Lung (tissue), 12 donors: ENCODE results near the gene CCDC102A. TPM values are rescaled to one million over a fixed set of nuclear protein-coding genes. Genes with fewer than 3 reads are reported as not detected.

Experiments used
- ATAC-seq: fragments of 200-7000 bp; cut with Tn5 transposase; one replicate; pipeline ENCODE4 v1.9.1; 2020; ENCODE audit warnings: moderate number of reproducible peaks; ENCODE audit not compliant: insufficient read depth, low FRiP score
- DNase-seq, 3 donors: peaks; one replicate each; pipeline ENCODE4 v3.0.0-alpha.2; 2013 to 2017
- H3K27ac ChIP-seq, 2 donors: one replicate each; pipeline ENCODE4 v1.5.1; 2013; ENCODE audit warnings: mild to moderate bottlenecking in 2 of 2, moderate library complexity in 2 of 2, control low read depth in 1 of 2, inconsistent platforms in 1 of 2, low read depth in 1 of 2, low read length in 1 of 2
- H3K27me3 ChIP-seq, 3 donors: one replicate each; pipeline ENCODE4 v1.5.1; 2013; ENCODE audit warnings: low read length in 2 of 3; ENCODE audit not compliant: control insufficient read depth in 3 of 3, insufficient read depth in 3 of 3
- H3K36me3 ChIP-seq, 4 donors: one replicate each; pipeline ENCODE4 v1.5.1; 2013; ENCODE audit warnings: low read length in 4 of 4, mild to moderate bottlenecking in 1 of 4, moderate library complexity in 1 of 4; ENCODE audit not compliant: control insufficient read depth in 4 of 4, insufficient read depth in 4 of 4
- H3K4me1 ChIP-seq, 5 donors: one replicate each; pipeline ENCODE4 v1.5.1; 2013; ENCODE audit warnings: low read length in 5 of 5, mild to moderate bottlenecking in 2 of 5, moderate library complexity in 1 of 5; ENCODE audit not compliant: control insufficient read depth in 5 of 5, insufficient read depth in 5 of 5
- H3K4me3 ChIP-seq: one replicate; pipeline ENCODE4 v1.5.1; 2013; ENCODE audit warnings: mild to moderate bottlenecking, control low read depth, moderate library complexity
- H3K9ac ChIP-seq, 2 donors: one replicate each; pipeline ENCODE4 v1.5.1; 2013; ENCODE audit warnings: low read length in 2 of 2, control low read depth in 1 of 2; ENCODE audit not compliant: insufficient read depth in 1 of 2
- H3K9me3 ChIP-seq, 4 donors: one replicate each; pipeline ENCODE4 v1.5.1; 2013; ENCODE audit warnings: low read length in 3 of 4, mild to moderate bottlenecking in 1 of 4, moderate library complexity in 1 of 4; ENCODE audit not compliant: control insufficient read depth in 4 of 4, insufficient read depth in 3 of 4
- CTCF ChIP-seq: IDR thresholded peaks from 2 replicates; pipeline ENCODE4 v1.5.1; 2012; ENCODE audit warnings: mild to moderate bottlenecking; ENCODE audit errors: control extremely low read depth, extremely low read depth
- WGBS, 2 donors: extraction: QIAGEN DNeasy Blood & Tissue Kit; methylation state at CpG; one replicate each; pipeline ENCODE4 v1.1.7; 2013; 5-methylcytosine and 5-hydroxymethylcytosine counted together
- polyA plus RNA-seq, 2 donors: library from polyadenylated mRNA; stranded (reverse); fragments of 200-250 nt; gene quantifications; one replicate each; pipeline ENCODE4 v1.2.1, GENCODE V29; 2013
- total RNA-seq, 2 donors: library from RNA; depleted of rRNA in 1 of 2; stranded (reverse); fragments of >200 nt in 1 of 2; gene quantifications; one replicate each; pipeline ENCODE4 v1.2.1, GENCODE V29; 2014 to 2021
- donor health status: control.
- donor health status: control.
- donor health status: Bipolar disorder and iron deficiency.
- donor health status: healthy.
- donor health status: DM: yes; HTN: yes; CAD: no.

CCDC102A gene
- total and polyA plus RNA-seq, 4 donors = 3.6 to 14.0 (median 6.9) TPM

- Histone ChIP-seq H3K27ac (no peak overlapping the region), H3K4me3 (no peak overlapping the region), H3K9me3 (no peaks in the 10 kb centered on the region), H3K4me1 (peaks cover 0 to 36% (median 4%) of the 10 kb centered on the region in 5 donors), H3K27me3 (no peaks in the 10 kb centered on the region), H3K9ac (no peak overlapping the region), H3K36me3 (no peaks in the 10 kb centered on the region)
- no peak for TF ChIP-seq CTCF
- DNase-seq (no peak), ATAC-seq (no peak)
- WGBS, 2 donors = 90 to 95% methylated on average over 5 of the region's 5 CpGs
Measured at GRCh38 chr16:57504491-57504890, 31.9 kb downstream of the CCDC102A start.

- WGBS, 2 donors = 76 to 86% methylated on average over 6 of the region's 6 CpGs
- DNase-seq (no peak), ATAC-seq (no peak)
- H3K27ac ChIP-seq = no peak overlapping the region
- no peak for TF ChIP-seq CTCF
- H3K27me3 ChIP-seq = no peaks in the 10 kb centered on the region
- no peaks in the 10 kb centered on the region for H3K36me3 ChIP-seq
- H3K4me1 ChIP-seq = peaks cover 0 to 41% (median 4%) of the 10 kb centered on the region in 5 donors
- H3K4me3 ChIP-seq = no peak overlapping the region
- H3K9me3 ChIP-seq = no peaks in the 10 kb centered on the region
- H3K9ac ChIP-seq = no peak overlapping the region
Measured at GRCh38 chr16:57504001-57504400, 32.4 kb downstream of the CCDC102A start.

GRCh38 chr16:57503366-57503765, 33.0 kb downstream of the CCDC102A start:
- TF ChIP-seq CTCF = no peak
- DNase-seq = no peak
- H3K27ac ChIP-seq = no peak overlapping the region
- no peak overlapping the region for H3K4me3 ChIP-seq
- no peaks in the 10 kb centered on the region for H3K27me3 ChIP-seq
- peaks cover 0 to 41% (median 4%) of the 10 kb centered on the region in 5 donors for H3K4me1 ChIP-seq
- H3K36me3 ChIP-seq = no peaks in the 10 kb centered on the region
- no peak overlapping the region for H3K9ac ChIP-seq
- WGBS, 2 donors = 70 to 82% methylated on average over 15 of the region's 15 CpGs
- no peak for ATAC-seq
- no peaks in the 10 kb centered on the region for H3K9me3 ChIP-seq

- H3K9ac ChIP-seq = no peak overlapping the region
- H3K27me3 ChIP-seq = no peaks in the 10 kb centered on the region
- H3K9me3 ChIP-seq = no peaks in the 10 kb centered on the region
- H3K27ac ChIP-seq = no peak overlapping the region
- peaks cover 0 to 29% (median 4%) of the 10 kb centered on the region in 5 donors for H3K4me1 ChIP-seq
- DNase-seq = no peak
- peak; percentile 68 for ATAC-seq
- no peaks in the 10 kb centered on the region for H3K36me3 ChIP-seq
- no peak overlapping the region for H3K4me3 ChIP-seq
- WGBS, 2 donors = 64 to 77% methylated on average over 12 of the region's 12 CpGs
- no peak for TF ChIP-seq CTCF
Measured at GRCh38 chr16:57502048-57502775, 34.2 kb downstream of the CCDC102A start.
